H9 (cell line): ENCODE results near the gene ESRRA. TPM values are rescaled to one million over a fixed set of nuclear protein-coding genes. Genes with fewer than 3 reads are reported as not detected.

Experiments
- DNase-seq: peaks from one replicate; pipeline ENCODE4 v3.0.0-alpha.2; 2017
- H2AFZ ChIP-seq: one replicate; pipeline ENCODE4 v1.6.1; 2013; ENCODE audit warnings: mild to moderate bottlenecking, low read length, control low read depth, moderate library complexity
- H2AK5ac ChIP-seq: 2 replicates; pipeline ENCODE4 v1.6.1; 2013; ENCODE audit warnings: low read length, control low read depth, mixed read lengths; ENCODE audit not compliant: insufficient read length
- H2BK120ac ChIP-seq: one replicate; pipeline ENCODE4 v1.6.1; 2013; ENCODE audit warnings: low read depth, mild to moderate bottlenecking, low read length, control low read depth, inconsistent platforms; ENCODE audit not compliant: poor library complexity, severe bottlenecking
- H2BK12ac ChIP-seq: 2 replicates; pipeline ENCODE4 v1.6.1; 2013; ENCODE audit warnings: low read length, control low read depth, mixed read lengths, low read depth; ENCODE audit not compliant: insufficient read length
- H2BK15ac ChIP-seq: 2 replicates; pipeline ENCODE4 v1.6.1; 2013; ENCODE audit warnings: low read depth, low read length, control low read depth
- H2BK20ac ChIP-seq: one replicate; pipeline ENCODE4 v1.6.1; 2013; ENCODE audit warnings: low read depth, mild to moderate bottlenecking, low read length, control low read depth, inconsistent platforms; ENCODE audit not compliant: poor library complexity, severe bottlenecking
- H2BK5ac ChIP-seq: 2 replicates; pipeline ENCODE4 v1.6.1; 2013; ENCODE audit warnings: low read length, control low read depth, mixed read lengths; ENCODE audit not compliant: insufficient read length
- H3K14ac ChIP-seq: 2 replicates; pipeline ENCODE4 v1.6.1; 2013; ENCODE audit warnings: low read length, control low read depth; ENCODE audit not compliant: insufficient read depth
- H3K18ac ChIP-seq: 2 replicates; pipeline ENCODE4 v1.6.1; 2013; ENCODE audit warnings: low read depth, mild to moderate bottlenecking, mixed read lengths, low read length, control low read depth; ENCODE audit not compliant: insufficient read length
- H3K23ac ChIP-seq: 2 replicates; pipeline ENCODE4 v1.6.1; 2013; ENCODE audit warnings: low read length, control low read depth, mixed read lengths, low read depth; ENCODE audit not compliant: insufficient read length
- H3K23me2 ChIP-seq: 2 replicates; pipeline ENCODE4 v1.6.1; 2013; ENCODE audit warnings: low read depth, mild to moderate bottlenecking, mixed read lengths, low read length, control low read depth; ENCODE audit not compliant: insufficient read length, poor library complexity, severe bottlenecking
- H3K27ac ChIP-seq: 2 replicates; pipeline ENCODE4 v1.5.1; 2013; ENCODE audit warnings: low read length, control low read depth, mixed read lengths, low read depth; ENCODE audit not compliant: insufficient read length
- H3K27me3 ChIP-seq: 2 replicates; pipeline ENCODE4 v1.6.1; 2013; ENCODE audit warnings: low read length, control low read depth, inconsistent platforms; ENCODE audit not compliant: insufficient read depth
- H3K4ac ChIP-seq: 2 replicates; pipeline ENCODE4 v1.6.1; 2013; ENCODE audit warnings: low read depth, mild to moderate bottlenecking, control low read depth, inconsistent platforms, low read length, moderate library complexity
- H3K4me1 ChIP-seq: 2 replicates; pipeline ENCODE4 v1.6.1; 2013; ENCODE audit warnings: low read length, control low read depth, inconsistent platforms; ENCODE audit not compliant: insufficient read depth
- H3K4me2 ChIP-seq: 2 replicates; pipeline ENCODE4 v1.6.1; 2013; ENCODE audit warnings: low read length, control low read depth, mixed read lengths; ENCODE audit not compliant: insufficient read length, insufficient read depth
- H3K56ac ChIP-seq: 2 replicates; pipeline ENCODE4 v1.6.1; 2013; ENCODE audit warnings: low read depth, mild to moderate bottlenecking, mixed read lengths, low read length, control low read depth; ENCODE audit not compliant: insufficient read length
- H3K79me1 ChIP-seq: 2 replicates; pipeline ENCODE4 v1.6.1; 2013; ENCODE audit warnings: low read depth, mild to moderate bottlenecking, moderate library complexity, low read length, control low read depth, inconsistent platforms; ENCODE audit not compliant: insufficient read depth, poor library complexity, severe bottlenecking
- H3K79me2 ChIP-seq: 2 replicates; pipeline ENCODE4 v1.6.1; 2013; ENCODE audit warnings: low read length, control low read depth, inconsistent platforms; ENCODE audit not compliant: insufficient read depth
- H3K9ac ChIP-seq: 2 replicates; pipeline ENCODE4 v1.6.1; 2013; ENCODE audit warnings: low read length, control low read depth, mixed read lengths; ENCODE audit not compliant: insufficient read length; ENCODE audit errors: extremely low read depth
- H3K9me3 ChIP-seq: one replicate; pipeline ENCODE4 v1.6.1; 2013; ENCODE audit warnings: low read depth, low read length, inconsistent platforms; ENCODE audit not compliant: control insufficient read depth
- H3T11ph ChIP-seq: one replicate; pipeline ENCODE4 v1.6.1; 2013; ENCODE audit warnings: mild to moderate bottlenecking, low read length, control low read depth, inconsistent platforms
- H4K20me1 ChIP-seq: one replicate; pipeline ENCODE4 v1.6.1; 2013; ENCODE audit not compliant: control insufficient read depth, insufficient read length, insufficient read depth
- H4K5ac ChIP-seq: 2 replicates; pipeline ENCODE4 v1.6.1; 2013; ENCODE audit warnings: low read depth, mild to moderate bottlenecking, mixed read lengths, low read length, control low read depth; ENCODE audit not compliant: insufficient read length
- H4K8ac ChIP-seq: replicated peaks from 2 replicates; pipeline ENCODE4 v1.6.1; 2013; ENCODE audit warnings: low read length, control low read depth, mixed read lengths, low read depth; ENCODE audit not compliant: insufficient read length
- H4K91ac ChIP-seq: 2 replicates; pipeline ENCODE4 v1.6.1; 2013; ENCODE audit warnings: low read depth, mild to moderate bottlenecking, moderate library complexity, mixed read lengths, low read length, control low read depth; ENCODE audit not compliant: insufficient read length
- H3K27ac Mint-ChIP-seq, 3 experiments: 2 replicates in 2 of 3; 3 replicates in 1 of 3; pipeline ENCODE4 v1.8.0; 2020 to 2021; ENCODE audit warnings: mixed read lengths in 3 of 3, mild to moderate bottlenecking in 1 of 3, moderate library complexity in 1 of 3
- H3K27me3 Mint-ChIP-seq: 2 replicates; pipeline ENCODE4 v1.8.0; 2021; ENCODE audit warnings: low read depth, mild to moderate bottlenecking, moderate library complexity, mixed read lengths
- H3K36me3 Mint-ChIP-seq, 3 experiments: 2 replicates in 2 of 3; 3 replicates in 1 of 3; pipeline ENCODE4 v1.8.0; 2020 to 2021; ENCODE audit warnings: low read depth in 3 of 3, mixed read lengths in 3 of 3; ENCODE audit not compliant: insufficient read depth in 1 of 3
- H3K4me1 Mint-ChIP-seq, 2 experiments: 2 replicates each; pipeline ENCODE4 v1.8.0; 2020; ENCODE audit warnings: mixed read lengths in 2 of 2
- H3K4me3 Mint-ChIP-seq, 2 experiments: 2 replicates in 1 of 2; 3 replicates in 1 of 2; pipeline ENCODE4 v1.8.0; 2020 to 2021; ENCODE audit warnings: mild to moderate bottlenecking in 2 of 2, mixed read lengths in 2 of 2, moderate library complexity in 1 of 2
- H3K9me3 Mint-ChIP-seq, 2 experiments: 2 replicates in 1 of 2; 3 replicates in 1 of 2; pipeline ENCODE4 v1.8.0; 2020; ENCODE audit warnings: mild to moderate bottlenecking in 2 of 2, mixed read lengths in 2 of 2, moderate library complexity in 1 of 2
- CTCF ChIP-seq: fragments of 200-600 bp; sonication (generic); conservative IDR thresholded peaks from 3 replicates; pipeline ENCODE4 v1.8.0; 2021; ENCODE audit warnings: antibody characterized with exemption, mild to moderate bottlenecking
- WGBS: extraction: QIAGEN DNeasy Blood & Tissue Kit; methylation state at CpG from one replicate; pipeline ENCODE4 v1.1.7; 2013; ENCODE audit warnings: missing lambda C conversion rate, low lambda C conversion rate, mixed read lengths; ENCODE audit not compliant: insufficient read length; ENCODE audit errors: extremely low coverage; 5-methylcytosine and 5-hydroxymethylcytosine counted together
- total RNA-seq: library from RNA; stranded (reverse); gene quantifications from 2 replicates; pipeline ENCODE4 v1.2.1, GENCODE V29; 2021

Gene ESRRA
- total RNA-seq, 1 experiment from 2014 or later = 42.3 TPM

- peaks cover 92% of the 10 kb centered on the region for H3K27me3 ChIP-seq
- no peak overlapping the region for H4K91ac ChIP-seq
- H2AFZ ChIP-seq = no peak overlapping the region
- H3K23me2 ChIP-seq = peaks cover 9% of the 10 kb centered on the region
- H3K4ac ChIP-seq = no peak overlapping the region
- H3K18ac ChIP-seq = no peak overlapping the region
- H2BK5ac ChIP-seq = no peak overlapping the region
- no CpG with 5 or more reads among the region's 3 CpGs for WGBS
- H2AK5ac ChIP-seq = no peak overlapping the region
- H3K27ac Mint-ChIP-seq = no peak overlapping the region
- no peak overlapping the region for H3K4me2 ChIP-seq
- peaks cover 0 to 3% of the 10 kb centered on the region in 2 experiments; a peak in 3 of 5 replicates for H3K9me3 Mint-ChIP-seq
- H3K36me3 Mint-ChIP-seq = peaks cover 0 to 2% (median 0%) of the 10 kb centered on the region in 3 experiments; a peak in 2 of 7 replicates
- no peaks in the 10 kb centered on the region for H3K79me1 ChIP-seq
- H3K27me3 Mint-ChIP-seq = peaks cover 93% of the 10 kb centered on the region
- no peak for DNase-seq
- H3K4me1 ChIP-seq = no peaks in the 10 kb centered on the region
- H3K9me3 ChIP-seq = no peaks in the 10 kb centered on the region
- H3K23ac ChIP-seq = no peak overlapping the region
- H4K8ac ChIP-seq = no peak overlapping the region
- no peak overlapping the region for H3T11ph ChIP-seq
- H2BK120ac ChIP-seq = no peak overlapping the region
- no peak overlapping the region for H4K5ac ChIP-seq
- peaks cover 5 to 22% of the 10 kb centered on the region in 2 experiments for H3K4me1 Mint-ChIP-seq
- no peak overlapping the region for H3K14ac ChIP-seq
- H4K20me1 ChIP-seq = no peaks in the 10 kb centered on the region
- H3K4me3 Mint-ChIP-seq = no peak overlapping the region
- no peak overlapping the region for H3K27ac ChIP-seq
- no peak for TF ChIP-seq CTCF
- H2BK12ac ChIP-seq = no peak overlapping the region
- H3K56ac ChIP-seq = no peak overlapping the region
- H2BK15ac ChIP-seq = no peak overlapping the region
- no peaks in the 10 kb centered on the region for H3K79me2 ChIP-seq
- no peak overlapping the region for H3K9ac ChIP-seq
- no peak overlapping the region for H2BK20ac ChIP-seq
Observed at GRCh38 chr11:64294774-64295173, 10.6 kb upstream of the ESRRA start.
